B cell (primary cell): ENCODE results near the gene RTN4IP1.

ENCODE experiments used
- CTCF ChIP-seq: fragments of 200-600 bp; IDR thresholded peaks from one replicate; pipeline ENCODE4 v1.8.0; 2022; ENCODE audit warnings: antibody characterized with exemption, mild to moderate bottlenecking
- EZH2 ChIP-seq: IDR thresholded peaks from 2 replicates; pipeline ENCODE4 v1.6.1; 2012; ENCODE audit warnings: borderline replicate concordance, low read depth, mild to moderate bottlenecking, moderate library complexity, low read length; ENCODE audit not compliant: insufficient read depth, poor library complexity, severe bottlenecking

- TF ChIP-seq CTCF (no peak), EZH2 (no peak)
Measured at GRCh38 chr6:106658469-106658868, 29.2 kb upstream of the RTN4IP1 start.
